PFSK-1 (cell line): ENCODE measurements around the gene BCL2L15.

Experiments used
- FOXP2 ChIP-seq: optimal IDR thresholded peaks from 2 replicates; pipeline ENCODE3; 2011; ENCODE audit warnings: borderline replicate concordance, control low read depth, inconsistent platforms; ENCODE audit not compliant: insufficient read depth; ENCODE audit errors: extremely low read length, extremely low read depth
- POLR2AphosphoS5 ChIP-seq: IDR thresholded peaks from 2 replicates; pipeline ENCODE4 v1.6.1; 2012; ENCODE audit warnings: low read depth, mild to moderate bottlenecking, control low read depth, low read length, moderate library complexity
- REST ChIP-seq, 2 experiments: IDR thresholded peaks; 2 replicates each; pipeline versions ENCODE4 v1.6.1 to v1.8.0; 2011 to 2012; ENCODE audit warnings: low read depth in 2 of 2, low read length in 2 of 2, control low read depth in 1 of 2, inconsistent platforms in 1 of 2, mild to moderate bottlenecking in 1 of 2, moderate library complexity in 1 of 2; ENCODE audit not compliant: insufficient read depth in 1 of 2
- SIN3A ChIP-seq: IDR thresholded peaks from 2 replicates; pipeline ENCODE4 v1.6.1; 2012; ENCODE audit warnings: mild to moderate bottlenecking, low read length, moderate library complexity, borderline replicate concordance; ENCODE audit not compliant: insufficient read depth
- TAF1 ChIP-seq: IDR thresholded peaks from 2 replicates; pipeline ENCODE4 v1.6.1; 2012; ENCODE audit warnings: low read length, control low read depth, borderline replicate concordance; ENCODE audit not compliant: insufficient read depth

BCL2L15 gene

GRCh38 chr1:113904674-113905434 lies 17.5 kb upstream of the BCL2L15 start, which contains the start of the genes AP4B1 and DCLRE1B:
AP4B1 (minus strand) TSS chr1:113904799; CDS start chr1:113904717, 82 bp downstream.
DCLRE1B (plus strand) TSS chr1:113905326; CDS start chr1:113905587, 261 bp downstream.
- TF ChIP-seq REST (IDR thresholded peaks at IDR 0.05; ENCODE audit: insufficient read depth in 1 of 2, low read depth in 2 of 2, low read length in 2 of 2) (peak; percentile 18 to 59; a peak in 1 of 4 replicates), SIN3A (peak; percentile 84; the same call in 1 of the 2 replicates), POLR2AphosphoS5 (peak; percentile 90), TAF1 (peak; percentile 82; the same call in 1 of the 2 replicates), FOXP2 (peak; percentile 85)

GRCh38 chr1:113904293-113904673 lies 16.9 kb upstream of the BCL2L15 start:
- TF ChIP-seq REST (IDR thresholded peaks at IDR 0.05; ENCODE audit: insufficient read depth in 1 of 2, low read depth in 2 of 2, low read length in 2 of 2) (no peak; a peak in 1 of 4 replicates), POLR2AphosphoS5 (no peak), FOXP2 (no peak), TAF1 (no peak)

- no peak for TF ChIP-seq REST (IDR thresholded peaks at IDR 0.05; ENCODE audit: insufficient read depth in 1 of 2, low read depth in 2 of 2, low read length in 2 of 2)
- TF ChIP-seq FOXP2: no peak
- no peak for TF ChIP-seq SIN3A
- no peak for TF ChIP-seq POLR2AphosphoS5
- TF ChIP-seq TAF1: no peak
Measured at GRCh38 chr1:113903501-113904292, 16.3 kb upstream of the BCL2L15 start.

GRCh38 chr1:113901191-113901590 lies 13.8 kb upstream of the BCL2L15 start:
- TF ChIP-seq POLR2AphosphoS5: no peak
- TF ChIP-seq TAF1: no peak
- no peak for TF ChIP-seq FOXP2
- TF ChIP-seq REST (IDR thresholded peaks at IDR 0.05; ENCODE audit: insufficient read depth in 1 of 2, low read depth in 2 of 2, low read length in 2 of 2): no peak
- TF ChIP-seq SIN3A: no peak
